ENCODE results near the gene HERPUD1.

DNA sequence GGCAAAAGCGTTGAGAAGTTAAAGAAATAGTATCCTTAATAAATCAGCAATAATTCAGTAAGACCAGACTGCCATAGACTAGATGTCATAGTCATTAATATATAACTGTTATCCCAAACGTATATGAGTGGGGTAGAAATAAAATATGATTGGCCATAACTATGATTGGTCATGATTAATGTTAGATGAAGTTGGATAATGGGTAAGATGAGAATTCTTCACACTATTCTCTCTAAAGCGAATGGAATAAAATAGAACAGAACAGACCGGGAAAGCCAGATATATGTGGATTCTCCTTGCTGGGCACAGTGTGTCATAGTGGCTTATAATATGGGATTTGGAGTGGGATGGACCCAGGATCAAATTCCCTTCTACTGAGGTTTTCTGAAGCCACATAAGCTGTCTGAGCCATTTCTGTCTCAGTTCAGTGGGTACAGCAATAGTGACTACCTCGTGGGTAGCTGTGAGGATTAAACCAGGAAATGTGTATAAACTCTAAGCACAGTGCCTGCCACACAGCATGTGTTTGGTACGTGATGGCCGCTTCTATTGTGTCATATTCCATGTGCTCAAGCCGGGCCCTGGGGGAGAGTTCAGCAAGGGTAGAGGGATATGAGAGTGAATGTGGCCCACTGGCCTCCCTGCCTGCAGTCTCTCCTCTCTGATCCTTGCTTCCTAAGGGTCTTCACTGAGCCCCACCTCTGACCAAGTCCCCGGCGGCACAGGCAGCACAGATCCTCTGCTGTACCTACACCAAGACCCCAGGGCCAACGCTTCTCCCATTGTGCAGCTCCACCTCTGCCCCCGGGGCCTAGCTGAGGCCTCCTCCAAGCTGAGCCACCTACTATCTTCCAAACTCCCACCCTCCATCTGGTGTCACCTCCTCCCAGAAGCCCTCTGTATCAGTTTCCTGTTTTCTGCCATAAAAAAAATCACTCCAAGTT is 33.5 kb downstream of the HERPUD1 start:
- no peak for TF ChIP-seq CTCF (IDR thresholded peaks at IDR 0.05)
- no peak for TF ChIP-seq USF2 (IDR thresholded peaks at IDR 0.05)
- TF ChIP-seq HDAC2 (IDR thresholded peaks at IDR 0.05) = no peak
